ENCODE measurements around the gene TNFSF15.

The TNFSF15 gene

GRCh38 chr9:114761523-114761922, 44.3 kb downstream of the TNFSF15 start (continued):
- TF ChIP-seq GLI2 (tag by site-specific recombination; IDR thresholded peaks at IDR 0.05; ENCODE audit: borderline replicate concordance, low read depth) (no peak), ZNF155 (tag by site-specific recombination; IDR thresholded peaks at IDR 0.05) (no peak), ZNF529 (tag by site-specific recombination; IDR thresholded peaks at IDR 0.05; ENCODE audit: insufficient replicate concordance) (no peak), ZNF701 (tag by site-specific recombination; IDR thresholded peaks at IDR 0.05) (no peak), SP7 (tag by site-specific recombination; IDR thresholded peaks at IDR 0.05) (no peak), ZBTB48 (tag by site-specific recombination; IDR thresholded peaks at IDR 0.05) (no peak), ZNF558 (tag by site-specific recombination; IDR thresholded peaks at IDR 0.05) (no peak), GLIS1 (tag by site-specific recombination; IDR thresholded peaks at IDR 0.05) (no peak), ZNF704 (tag by site-specific recombination; IDR thresholded peaks at IDR 0.05) (no peak)

GRCh38 chr9:114759512-114760341, 46.1 kb downstream of the TNFSF15 start:
- TF ChIP-seq ZBTB21 (tag by site-specific recombination; IDR thresholded peaks at IDR 0.05) (no peak), ZNF621 (tag by site-specific recombination; IDR thresholded peaks at IDR 0.05) (no peak), ZNF433 (tag by site-specific recombination; IDR thresholded peaks at IDR 0.05; ENCODE audit: low read depth) (no peak), ZNF354C (tag by site-specific recombination; IDR thresholded peaks at IDR 0.05; ENCODE audit: borderline replicate concordance, low read depth) (no peak), GFI1B (tag by site-specific recombination; IDR thresholded peaks at IDR 0.05) (no peak), ZNF580 (tag by site-specific recombination; IDR thresholded peaks at IDR 0.05) (no peak), CTCF (tag by site-specific recombination; IDR thresholded peaks at IDR 0.05) (no peak), FEZF1 (tag by site-specific recombination; IDR thresholded peaks at IDR 0.05) (no peak), HOXA7 (CRISPR knock-in tag; IDR thresholded peaks at IDR 0.05; ENCODE audit: borderline replicate concordance) (no peak), BCL6B (tag by site-specific recombination; IDR thresholded peaks at IDR 0.05) (no peak), ZNF426 (tag by site-specific recombination; IDR thresholded peaks at IDR 0.05) (no peak), ZNF311 (tag by site-specific recombination; IDR thresholded peaks at IDR 0.05; ENCODE audit: borderline replicate concordance) (no peak), ZNF23 (tag by site-specific recombination; IDR thresholded peaks at IDR 0.05; ENCODE audit: borderline replicate concordance) (no peak)
- no peaks in the 10 kb centered on the region for H3K36me3 ChIP-seq (ENCODE audit: control insufficient read depth in 2 of 2, insufficient read depth in 1 of 2, low read length in 2 of 2)
- CTCF ChIA-PET = interaction anchor here (0.6 to 1.4 kb wide), 4 partner anchors 8 to 151 kb away, joined by 3 to 4 read pairs (median 3); no protein-coding TSS in a partner anchor
- POLR2A ChIA-PET = no interaction called here
- H3K27ac ChIP-seq (ENCODE audit: extremely low read depth, low read depth, low read length) = no peak overlapping the region
- H3K4me3 ChIP-seq (ENCODE audit: low read depth, low read length) = no peak overlapping the region
- no peaks in the 10 kb centered on the region for H3K9me3 ChIP-seq (ENCODE audit: control insufficient read depth, insufficient read depth, low read depth, low read length)
- no peaks in the 10 kb centered on the region for H3K4me1 ChIP-seq (ENCODE audit: control insufficient read depth, insufficient read depth, low read length)
